ENCODE measurements around the gene DAB2. TPM values are rescaled to one million over a fixed set of nuclear protein-coding genes. Genes with fewer than 3 reads are reported as not detected.

The DAB2 gene
- total RNA-seq, 1 experiment from 2014 or later = 5.5 TPM

DNA sequence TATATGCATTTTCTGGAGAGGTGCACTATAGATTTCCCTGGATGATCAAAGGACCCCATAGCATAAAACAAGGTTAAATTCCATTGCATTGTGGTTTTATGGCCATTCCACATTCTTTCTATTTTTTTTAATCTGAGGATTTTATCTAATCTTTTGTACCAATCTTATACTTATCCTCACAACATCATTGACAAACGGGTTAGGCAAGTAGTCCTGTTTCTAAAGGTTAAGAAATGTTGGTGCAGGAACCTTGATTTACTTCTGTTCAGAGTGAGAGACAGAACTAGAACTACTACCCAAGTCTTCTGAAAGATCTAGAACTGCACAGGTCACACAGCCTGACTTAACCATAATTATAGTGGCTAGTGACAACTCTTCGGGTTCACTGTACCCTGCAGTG is 5.7 kb upstream of the DAB2 start:
- no peak overlapping the region for H3K4me2 ChIP-seq (ENCODE audit: low read length)
- RAD21 ChIA-PET (ENCODE audit: low non-redundant PET in 1 of 2, low total read pairs in 2 of 2, uncharacterized antibody in 2 of 2, unreplicated experiment in 2 of 2) = no interaction called here
- H3K27ac ChIP-seq (ENCODE audit: low read depth, low read length) = no peak overlapping the region
- intact Hi-C loops (cut with micrococcal nuclease) = no loop called here
- H3K4me1 ChIP-seq (ENCODE audit: control insufficient read depth in 1 of 2, insufficient read depth in 2 of 2, low read length in 2 of 2) = peaks cover 3 to 4% of the 10 kb centered on the region in 2 experiments; a peak in 2 of 4 replicates
- no peaks in the 10 kb centered on the region for H3K9me2 ChIP-seq (ENCODE audit: insufficient read depth)
- no peak overlapping the region for H3K4me3 ChIP-seq (replicated peaks in 1 of 2; ENCODE audit: low read depth in 1 of 2, low read length in 2 of 2)
- H3K27me3 ChIP-seq (ENCODE audit: insufficient read depth, low read length) = no peaks in the 10 kb centered on the region
- H4K20me1 ChIP-seq (ENCODE audit: insufficient read depth) = no peaks in the 10 kb centered on the region
- no peak overlapping the region for H2AFZ ChIP-seq (ENCODE audit: low read depth, low read length, poor library complexity, severe bottlenecking)
- ATAC-seq (no peak), DNase-seq (ENCODE audit: low read depth, low spot score) (no peak)
- no TSS peak for BruUV-seq (replicated peaks)
- TF ChIP-seq ELF1 (IDR thresholded peaks at IDR 0.05; ENCODE audit: borderline replicate concordance, low read depth) = no peak
- TF ChIP-seq, protein P1, sequence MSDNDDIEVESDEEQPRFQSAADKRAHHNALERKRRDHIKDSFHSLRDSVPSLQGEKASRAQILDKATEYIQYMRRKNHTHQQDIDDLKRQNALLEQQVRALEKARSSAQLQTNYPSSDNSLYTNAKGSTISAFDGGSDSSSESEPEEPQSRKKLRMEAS (IDR thresholded peaks at IDR 0.05) = no peak
- no peak for TF ChIP-seq SIN3A (IDR thresholded peaks at IDR 0.05; ENCODE audit: low read depth)
- TF ChIP-seq, protein P2, sequence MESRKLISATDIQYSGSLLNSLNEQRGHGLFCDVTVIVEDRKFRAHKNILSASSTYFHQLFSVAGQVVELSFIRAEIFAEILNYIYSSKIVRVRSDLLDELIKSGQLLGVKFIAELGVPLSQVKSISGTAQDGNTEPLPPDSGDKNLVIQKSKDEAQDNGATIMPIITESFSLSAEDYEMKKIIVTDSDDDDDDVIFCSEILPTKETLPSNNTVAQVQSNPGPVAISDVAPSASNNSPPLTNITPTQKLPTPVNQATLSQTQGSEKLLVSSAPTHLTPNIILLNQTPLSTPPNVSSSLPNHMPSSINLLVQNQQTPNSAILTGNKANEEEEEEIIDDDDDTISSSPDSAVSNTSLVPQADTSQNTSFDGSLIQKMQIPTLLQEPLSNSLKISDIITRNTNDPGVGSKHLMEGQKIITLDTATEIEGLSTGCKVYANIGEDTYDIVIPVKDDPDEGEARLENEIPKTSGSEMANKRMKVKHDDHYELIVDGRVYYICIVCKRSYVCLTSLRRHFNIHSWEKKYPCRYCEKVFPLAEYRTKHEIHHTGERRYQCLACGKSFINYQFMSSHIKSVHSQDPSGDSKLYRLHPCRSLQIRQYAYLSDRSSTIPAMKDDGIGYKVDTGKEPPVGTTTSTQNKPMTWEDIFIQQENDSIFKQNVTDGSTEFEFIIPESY (IDR thresholded peaks at IDR 0.05; ENCODE audit: extremely low read depth, insufficient replicate concordance, low read length) = no peak
- no peak for TF ChIP-seq SRF (IDR thresholded peaks at IDR 0.05; ENCODE audit: low read depth)
- no peak for TF ChIP-seq CBX3 (IDR thresholded peaks at IDR 0.05; ENCODE audit: low read depth)
- TF ChIP-seq POLR2A (IDR thresholded peaks at IDR 0.05; ENCODE audit: borderline replicate concordance, extremely low read depth, insufficient read depth, insufficient read length) = no peak
- TF ChIP-seq EZH2 (IDR thresholded peaks at IDR 0.05) = no peak
- no peaks in the 10 kb centered on the region for H3K36me3 ChIP-seq (ENCODE audit: control insufficient read depth in 1 of 2, insufficient read depth in 2 of 2, low read length in 2 of 2)
- H3K9me3 ChIP-seq (ENCODE audit: control insufficient read depth in 1 of 2, insufficient read depth in 1 of 2, low read depth in 1 of 2, low read length in 2 of 2) = no peaks in the 10 kb centered on the region
- no peak overlapping the region for H3K9ac ChIP-seq (ENCODE audit: low read length)
- no peaks in the 10 kb centered on the region for H3K79me2 ChIP-seq (ENCODE audit: insufficient read depth, low read length)
- CTCF ChIA-PET = no interaction called here
- POLR2A ChIA-PET = no interaction called here

DNA sequence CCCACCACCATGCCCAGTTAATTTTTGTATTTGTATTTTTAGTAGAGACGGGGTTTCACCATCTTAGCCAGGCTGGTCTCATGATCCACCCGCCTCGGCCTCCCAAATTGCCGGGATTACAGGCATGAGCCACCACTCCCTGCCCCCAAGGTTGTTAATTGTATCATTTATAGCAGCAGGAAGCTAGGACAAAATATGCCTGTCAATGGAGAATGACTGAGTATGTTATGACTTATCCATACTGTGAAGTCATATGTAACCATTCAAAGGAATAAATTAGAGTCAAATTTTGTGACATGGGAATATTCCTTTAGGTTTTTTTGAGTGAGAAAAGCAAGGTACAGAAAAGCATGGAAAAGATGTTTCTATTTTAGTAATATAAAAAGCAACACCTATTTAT is 3.9 kb upstream of the DAB2 start:
- no peaks in the 10 kb centered on the region for H4K20me1 ChIP-seq (ENCODE audit: insufficient read depth)
- no peaks in the 10 kb centered on the region for H3K36me3 ChIP-seq (ENCODE audit: control insufficient read depth in 1 of 2, insufficient read depth in 2 of 2, low read length in 2 of 2)
- DNase-seq (ENCODE audit: low read depth, low spot score) = no peak
- no peaks in the 10 kb centered on the region for H3K9me3 ChIP-seq (ENCODE audit: control insufficient read depth in 1 of 2, insufficient read depth in 1 of 2, low read depth in 1 of 2, low read length in 2 of 2)
- H3K4me3 ChIP-seq (replicated peaks in 1 of 2; ENCODE audit: low read depth in 1 of 2, low read length in 2 of 2) = no peak overlapping the region
- H3K27me3 ChIP-seq (ENCODE audit: insufficient read depth, low read length) = no peaks in the 10 kb centered on the region
- RAD21 ChIA-PET (ENCODE audit: low non-redundant PET in 1 of 2, low total read pairs in 2 of 2, uncharacterized antibody in 2 of 2, unreplicated experiment in 2 of 2) = no interaction called here
- intact Hi-C loops (cut with micrococcal nuclease) = no loop called here
- H3K4me2 ChIP-seq (ENCODE audit: low read length) = no peak overlapping the region
- no peak overlapping the region for H2AFZ ChIP-seq (ENCODE audit: low read depth, low read length, poor library complexity, severe bottlenecking)
- BruUV-seq (replicated peaks) = no TSS peak
- no peak for ATAC-seq
- no peak overlapping the region for H3K9ac ChIP-seq (ENCODE audit: low read length)
- no peak overlapping the region for H3K27ac ChIP-seq (ENCODE audit: low read depth, low read length)
- POLR2A ChIA-PET = no interaction called here
- CTCF ChIA-PET = no interaction called here
- H3K4me1 ChIP-seq (ENCODE audit: control insufficient read depth in 1 of 2, insufficient read depth in 2 of 2, low read length in 2 of 2) = peaks cover 10 to 11% of the 10 kb centered on the region in 2 experiments
- H3K9me2 ChIP-seq (ENCODE audit: insufficient read depth) = no peaks in the 10 kb centered on the region
- no peaks in the 10 kb centered on the region for H3K79me2 ChIP-seq (ENCODE audit: insufficient read depth, low read length)
- TF ChIP-seq EGR1 (IDR thresholded peaks at IDR 0.05; ENCODE audit: low read depth) (no peak), RAD21 (IDR thresholded peaks at IDR 0.05; ENCODE audit: low read depth) (no peak), ZFX (IDR thresholded peaks at IDR 0.05) (no peak), POLR2AphosphoS5 (IDR thresholded peaks at IDR 0.05; ENCODE audit: low read depth, low read length) (no peak), SRF (IDR thresholded peaks at IDR 0.05; ENCODE audit: low read depth) (no peak), CEBPB (IDR thresholded peaks at IDR 0.05; ENCODE audit: low read depth) (no peak), ELF1 (IDR thresholded peaks at IDR 0.05; ENCODE audit: borderline replicate concordance, low read depth) (no peak), POLR2A (IDR thresholded peaks at IDR 0.05; ENCODE audit: borderline replicate concordance, extremely low read depth, insufficient read depth, insufficient read length) (no peak), JUND (IDR thresholded peaks at IDR 0.05) (no peak), EZH2 (IDR thresholded peaks at IDR 0.05) (no peak), CBX3 (IDR thresholded peaks at IDR 0.05; ENCODE audit: low read depth) (no peak), FOSL1 (IDR thresholded peaks at IDR 0.05; ENCODE audit: low read depth) (no peak)
- TF ChIP-seq, protein P3, sequence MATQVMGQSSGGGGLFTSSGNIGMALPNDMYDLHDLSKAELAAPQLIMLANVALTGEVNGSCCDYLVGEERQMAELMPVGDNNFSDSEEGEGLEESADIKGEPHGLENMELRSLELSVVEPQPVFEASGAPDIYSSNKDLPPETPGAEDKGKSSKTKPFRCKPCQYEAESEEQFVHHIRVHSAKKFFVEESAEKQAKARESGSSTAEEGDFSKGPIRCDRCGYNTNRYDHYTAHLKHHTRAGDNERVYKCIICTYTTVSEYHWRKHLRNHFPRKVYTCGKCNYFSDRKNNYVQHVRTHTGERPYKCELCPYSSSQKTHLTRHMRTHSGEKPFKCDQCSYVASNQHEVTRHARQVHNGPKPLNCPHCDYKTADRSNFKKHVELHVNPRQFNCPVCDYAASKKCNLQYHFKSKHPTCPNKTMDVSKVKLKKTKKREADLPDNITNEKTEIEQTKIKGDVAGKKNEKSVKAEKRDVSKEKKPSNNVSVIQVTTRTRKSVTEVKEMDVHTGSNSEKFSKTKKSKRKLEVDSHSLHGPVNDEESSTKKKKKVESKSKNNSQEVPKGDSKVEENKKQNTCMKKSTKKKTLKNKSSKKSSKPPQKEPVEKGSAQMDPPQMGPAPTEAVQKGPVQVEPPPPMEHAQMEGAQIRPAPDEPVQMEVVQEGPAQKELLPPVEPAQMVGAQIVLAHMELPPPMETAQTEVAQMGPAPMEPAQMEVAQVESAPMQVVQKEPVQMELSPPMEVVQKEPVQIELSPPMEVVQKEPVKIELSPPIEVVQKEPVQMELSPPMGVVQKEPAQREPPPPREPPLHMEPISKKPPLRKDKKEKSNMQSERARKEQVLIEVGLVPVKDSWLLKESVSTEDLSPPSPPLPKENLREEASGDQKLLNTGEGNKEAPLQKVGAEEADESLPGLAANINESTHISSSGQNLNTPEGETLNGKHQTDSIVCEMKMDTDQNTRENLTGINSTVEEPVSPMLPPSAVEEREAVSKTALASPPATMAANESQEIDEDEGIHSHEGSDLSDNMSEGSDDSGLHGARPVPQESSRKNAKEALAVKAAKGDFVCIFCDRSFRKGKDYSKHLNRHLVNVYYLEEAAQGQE (IDR thresholded peaks at IDR 0.05; ENCODE audit: low read depth) = no peak
- TF ChIP-seq, protein P4, sequence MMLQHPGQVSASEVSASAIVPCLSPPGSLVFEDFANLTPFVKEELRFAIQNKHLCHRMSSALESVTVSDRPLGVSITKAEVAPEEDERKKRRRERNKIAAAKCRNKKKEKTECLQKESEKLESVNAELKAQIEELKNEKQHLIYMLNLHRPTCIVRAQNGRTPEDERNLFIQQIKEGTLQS (IDR thresholded peaks at IDR 0.05) = no peak
- TF ChIP-seq, protein P1 (IDR thresholded peaks at IDR 0.05) = no peak

Data from HCT116 (cell line).